ENCODE data around the gene BABAM2. TPM values are rescaled to one million over a fixed set of nuclear protein-coding genes. Genes with fewer than 3 reads are reported as not detected.

The BABAM2 gene
- total and polyA plus RNA-seq, 2 experiments from 2014 or later, result 17.8 to 21.5 TPM

DNA sequence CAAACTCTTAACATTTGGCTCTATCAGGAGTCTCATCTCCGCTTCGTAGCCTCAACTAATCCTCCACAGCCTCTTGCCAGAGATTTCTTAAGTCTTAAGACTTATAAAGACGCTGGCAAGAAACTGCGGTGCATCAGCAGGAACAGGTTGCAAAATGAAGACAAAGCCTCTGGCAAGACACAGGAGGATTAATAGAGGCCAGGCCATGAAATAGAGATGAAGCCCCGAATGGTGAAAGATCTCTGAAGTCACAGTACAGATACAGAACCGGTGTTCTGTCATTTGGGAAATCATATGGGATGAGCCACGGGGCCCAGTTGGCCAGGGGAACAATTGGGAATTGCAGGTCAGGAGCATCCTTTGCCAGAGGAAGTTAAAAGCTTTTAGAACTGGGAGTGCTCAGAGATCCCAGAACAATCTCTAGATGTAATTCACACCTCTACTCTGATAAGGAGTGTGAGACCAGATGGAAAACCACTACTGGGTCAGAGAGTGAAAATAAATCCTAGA, 311.2 kb downstream of the BABAM2 start:
- Histone ChIP-seq H3K9me2 (ENCODE audit: insufficient read depth) (no peaks in the 10 kb centered on the region), H3K36me3 (ENCODE audit: insufficient read depth) (peaks cover 4% of the 10 kb centered on the region; the same call in 1 of the 2 replicates), H3K4me3 (no peak overlapping the region), H3K4me2 (no peak overlapping the region), H2AFZ (no peak overlapping the region), H4K20me1 (replicated peaks; ENCODE audit: insufficient read depth) (no peaks in the 10 kb centered on the region), H3K27me3 (ENCODE audit: insufficient read depth) (no peaks in the 10 kb centered on the region), H3K4me1 (ENCODE audit: insufficient read depth) (peaks cover 12% of the 10 kb centered on the region), H3K79me2 (replicated peaks; ENCODE audit: insufficient read depth) (no peaks in the 10 kb centered on the region), H3K27ac (ENCODE audit: low read depth) (no peak overlapping the region), H3F3A (replicated peaks; ENCODE audit: low read depth) (no peaks in the 10 kb centered on the region)
- Mint-ChIP-seq H3K36me3 (ENCODE audit: low read depth) (no peaks in the 10 kb centered on the region), H3K4me1 (peaks cover 11% of the 10 kb centered on the region; the same call in 2 of the 3 replicates), H3K27ac (no peak overlapping the region), H3K9me3 (no peaks in the 10 kb centered on the region), H3K4me3 (no peak overlapping the region), H3K27me3 (ENCODE audit: insufficient read depth, low read depth, poor library complexity) (no peaks in the 10 kb centered on the region)
- ATAC-seq (no peak), DNase-seq (ENCODE audit: low spot score) (no peak)
- TF ChIP-seq JUNB (IDR thresholded peaks at IDR 0.05; ENCODE audit: unreplicated experiment) (no peak), EZH2 (IDR thresholded peaks at IDR 0.05; ENCODE audit: low read depth, unreplicated experiment) (no peak), POLR2AphosphoS5 (IDR thresholded peaks at IDR 0.05; ENCODE audit: low read depth) (no peak), ZNF331 (CRISPR knock-in tag; IDR thresholded peaks at IDR 0.05; ENCODE audit: low read depth) (no peak), ZNF114 (CRISPR knock-in tag; IDR thresholded peaks at IDR 0.05) (no peak), CREB1 (CRISPR knock-in tag; IDR thresholded peaks at IDR 0.05; ENCODE audit: low read depth) (no peak)
- TF ChIP-seq, protein P1, sequence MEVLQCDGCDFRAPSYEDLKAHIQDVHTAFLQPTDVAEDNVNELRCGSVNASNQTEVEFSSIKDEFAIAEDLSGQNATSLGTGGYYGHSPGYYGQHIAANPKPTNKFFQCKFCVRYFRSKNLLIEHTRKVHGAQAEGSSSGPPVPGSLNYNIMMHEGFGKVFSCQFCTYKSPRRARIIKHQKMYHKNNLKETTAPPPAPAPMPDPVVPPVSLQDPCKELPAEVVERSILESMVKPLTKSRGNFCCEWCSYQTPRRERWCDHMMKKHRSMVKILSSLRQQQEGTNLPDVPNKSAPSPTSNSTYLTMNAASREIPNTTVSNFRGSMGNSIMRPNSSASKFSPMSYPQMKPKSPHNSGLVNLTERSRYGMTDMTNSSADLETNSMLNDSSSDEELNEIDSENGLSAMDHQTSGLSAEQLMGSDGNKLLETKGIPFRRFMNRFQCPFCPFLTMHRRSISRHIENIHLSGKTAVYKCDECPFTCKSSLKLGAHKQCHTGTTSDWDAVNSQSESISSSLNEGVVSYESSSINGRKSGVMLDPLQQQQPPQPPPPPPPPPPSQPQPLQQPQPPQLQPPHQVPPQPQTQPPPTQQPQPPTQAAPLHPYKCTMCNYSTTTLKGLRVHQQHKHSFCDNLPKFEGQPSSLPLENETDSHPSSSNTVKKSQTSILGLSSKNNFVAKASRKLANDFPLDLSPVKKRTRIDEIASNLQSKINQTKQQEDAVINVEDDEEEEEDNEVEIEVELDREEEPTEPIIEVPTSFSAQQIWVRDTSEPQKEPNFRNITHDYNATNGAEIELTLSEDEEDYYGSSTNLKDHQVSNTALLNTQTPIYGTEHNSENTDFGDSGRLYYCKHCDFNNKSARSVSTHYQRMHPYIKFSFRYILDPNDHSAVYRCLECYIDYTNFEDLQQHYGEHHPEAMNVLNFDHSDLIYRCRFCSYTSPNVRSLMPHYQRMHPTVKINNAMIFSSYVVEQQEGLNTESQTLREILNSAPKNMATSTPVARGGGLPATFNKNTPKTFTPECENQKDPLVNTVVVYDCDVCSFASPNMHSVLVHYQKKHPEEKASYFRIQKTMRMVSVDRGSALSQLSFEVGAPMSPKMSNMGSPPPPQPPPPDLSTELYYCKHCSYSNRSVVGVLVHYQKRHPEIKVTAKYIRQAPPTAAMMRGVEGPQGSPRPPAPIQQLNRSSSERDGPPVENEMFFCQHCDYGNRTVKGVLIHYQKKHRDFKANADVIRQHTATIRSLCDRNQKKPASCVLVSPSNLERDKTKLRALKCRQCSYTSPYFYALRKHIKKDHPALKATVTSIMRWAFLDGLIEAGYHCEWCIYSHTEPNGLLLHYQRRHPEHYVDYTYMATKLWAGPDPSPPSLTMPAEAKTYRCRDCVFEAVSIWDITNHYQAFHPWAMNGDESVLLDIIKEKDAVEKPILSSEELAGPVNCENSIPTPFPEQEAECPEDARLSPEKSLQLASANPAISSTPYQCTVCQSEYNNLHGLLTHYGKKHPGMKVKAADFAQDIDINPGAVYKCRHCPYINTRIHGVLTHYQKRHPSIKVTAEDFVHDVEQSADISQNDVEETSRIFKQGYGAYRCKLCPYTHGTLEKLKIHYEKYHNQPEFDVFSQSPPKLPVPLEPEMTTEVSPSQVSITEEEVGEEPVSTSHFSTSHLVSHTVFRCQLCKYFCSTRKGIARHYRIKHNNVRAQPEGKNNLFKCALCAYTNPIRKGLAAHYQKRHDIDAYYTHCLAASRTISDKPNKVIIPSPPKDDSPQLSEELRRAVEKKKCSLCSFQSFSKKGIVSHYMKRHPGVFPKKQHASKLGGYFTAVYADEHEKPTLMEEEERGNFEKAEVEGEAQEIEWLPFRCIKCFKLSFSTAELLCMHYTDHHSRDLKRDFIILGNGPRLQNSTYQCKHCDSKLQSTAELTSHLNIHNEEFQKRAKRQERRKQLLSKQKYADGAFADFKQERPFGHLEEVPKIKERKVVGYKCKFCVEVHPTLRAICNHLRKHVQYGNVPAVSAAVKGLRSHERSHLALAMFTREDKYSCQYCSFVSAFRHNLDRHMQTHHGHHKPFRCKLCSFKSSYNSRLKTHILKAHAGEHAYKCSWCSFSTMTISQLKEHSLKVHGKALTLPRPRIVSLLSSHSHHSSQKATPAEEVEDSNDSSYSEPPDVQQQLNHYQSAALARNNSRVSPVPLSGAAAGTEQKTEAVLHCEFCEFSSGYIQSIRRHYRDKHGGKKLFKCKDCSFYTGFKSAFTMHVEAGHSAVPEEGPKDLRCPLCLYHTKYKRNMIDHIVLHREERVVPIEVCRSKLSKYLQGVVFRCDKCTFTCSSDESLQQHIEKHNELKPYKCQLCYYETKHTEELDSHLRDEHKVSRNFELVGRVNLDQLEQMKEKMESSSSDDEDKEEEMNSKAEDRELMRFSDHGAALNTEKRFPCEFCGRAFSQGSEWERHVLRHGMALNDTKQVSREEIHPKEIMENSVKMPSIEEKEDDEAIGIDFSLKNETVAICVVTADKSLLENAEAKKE (CRISPR knock-in tag; IDR thresholded peaks at IDR 0.05), result no peak
